ENCODE results near the gene MCU. TPM values are rescaled to one million over a fixed set of nuclear protein-coding genes. Genes with fewer than 3 reads are reported as not detected.

Gene MCU
- total RNA-seq, 1 donor from 2014 or later: 39.0 TPM

DNA sequence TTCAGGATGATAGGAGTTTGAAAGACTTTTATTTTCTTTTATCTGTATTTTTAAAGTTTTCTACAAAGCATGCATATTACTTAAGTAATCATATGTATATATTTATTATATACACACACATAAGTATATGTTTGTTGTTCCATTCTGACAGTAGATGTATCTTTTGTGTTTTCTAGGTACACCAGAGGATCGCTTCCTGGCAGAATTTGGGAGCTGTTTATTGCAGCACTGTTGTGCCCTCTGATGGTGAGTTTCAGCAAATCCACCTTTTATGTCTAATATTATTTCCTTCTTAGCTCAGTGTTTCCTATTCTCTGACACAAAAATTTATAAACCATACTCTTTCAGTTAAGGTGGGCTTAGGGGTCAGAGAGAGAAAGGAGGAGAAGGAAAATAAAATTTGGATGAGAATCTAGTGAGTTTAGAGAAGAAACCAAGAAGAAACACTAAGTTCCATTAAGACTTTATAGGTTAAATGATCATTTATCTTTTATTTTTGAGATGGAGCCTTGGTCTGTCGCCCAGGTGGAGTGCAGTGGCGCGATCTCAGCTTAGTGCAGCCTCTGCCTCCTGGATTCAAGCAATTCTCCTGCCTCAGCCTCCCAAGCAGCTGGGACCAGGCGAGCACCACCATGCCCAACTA, 142.4 kb downstream of the MCU start:
- peak; percentile 77 to 79 for DNase-seq (ENCODE audit: low read depth in 2 of 2)

- no peak for DNase-seq (ENCODE audit: low read depth in 2 of 2)
These were observed 148.4 kb downstream of the MCU start for GRCh38 chr10:72840319-72840718.

GRCh38 chr10:72841487-72841886, 149.5 kb downstream of the MCU start:
- DNase-seq (ENCODE audit: low read depth in 2 of 2): no peak

DNA sequence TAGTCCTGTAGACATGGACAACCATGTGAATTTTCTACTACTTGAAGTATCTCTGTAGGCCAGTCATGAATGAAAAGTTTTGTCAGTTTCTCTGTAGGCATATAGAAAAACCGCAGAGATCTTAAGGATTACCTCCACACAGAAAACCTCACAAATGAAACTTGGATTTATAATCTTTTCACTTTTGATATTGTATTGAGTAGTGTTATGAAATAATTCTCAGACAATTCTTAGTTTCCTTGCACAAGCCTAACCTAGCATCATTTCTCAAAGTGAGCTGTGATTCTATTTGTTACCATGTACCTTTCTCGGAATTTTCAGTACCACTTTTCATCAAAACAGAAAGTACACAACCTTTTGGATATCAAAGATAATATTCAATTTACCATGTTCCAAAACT, 150.2 kb downstream of the MCU start:
- DNase-seq (ENCODE audit: low read depth in 2 of 2): no peak

DNA sequence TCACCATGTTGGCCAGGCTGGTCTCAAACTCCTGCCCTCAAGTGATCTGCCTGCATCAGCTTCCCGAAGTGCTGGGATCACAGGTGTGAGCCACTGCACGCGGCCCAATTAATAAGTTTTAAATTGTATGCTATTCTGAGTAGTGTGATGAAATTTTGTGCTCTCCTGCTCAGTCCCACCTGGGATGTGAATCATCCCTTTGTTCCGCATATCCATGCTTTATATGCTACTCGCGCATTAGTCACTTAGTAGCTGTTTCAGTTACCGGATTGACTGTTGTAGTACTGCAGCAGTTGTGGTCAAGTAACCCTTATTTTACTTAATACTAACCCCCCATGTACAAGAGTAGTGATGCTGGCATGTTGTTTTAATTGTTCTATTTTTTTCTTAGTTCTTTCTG, 154.3 kb downstream of the MCU start:
- peak; percentile 45 to 74 for DNase-seq (ENCODE audit: low read depth in 2 of 2)

DNA sequence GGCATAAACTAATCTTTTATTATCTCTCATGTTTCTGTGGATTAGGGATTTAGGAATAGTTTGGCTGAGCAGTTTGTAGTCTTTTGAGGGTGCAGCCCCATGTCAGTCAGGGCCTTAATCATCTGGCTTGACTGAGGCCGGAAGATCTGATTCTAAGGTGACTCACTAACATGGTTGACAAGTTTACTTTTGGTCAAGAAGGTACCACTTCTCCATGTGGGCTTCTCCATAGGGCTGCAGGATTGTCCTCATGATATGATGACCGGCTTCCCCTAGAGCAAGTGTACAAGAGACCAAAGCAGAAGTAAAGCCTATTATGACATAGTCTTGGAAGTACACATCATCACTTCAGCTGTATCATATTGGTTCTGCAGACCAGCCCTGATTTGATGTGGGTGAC, 155.7 kb downstream of the MCU start:
- peak in 1 of 2 donors; percentile 5 for DNase-seq (ENCODE audit: low read depth in 2 of 2)

GRCh38 chr10:72850861-72851260, 158.9 kb downstream of the MCU start:
- DNase-seq (ENCODE audit: low read depth in 2 of 2): no peak

DNA sequence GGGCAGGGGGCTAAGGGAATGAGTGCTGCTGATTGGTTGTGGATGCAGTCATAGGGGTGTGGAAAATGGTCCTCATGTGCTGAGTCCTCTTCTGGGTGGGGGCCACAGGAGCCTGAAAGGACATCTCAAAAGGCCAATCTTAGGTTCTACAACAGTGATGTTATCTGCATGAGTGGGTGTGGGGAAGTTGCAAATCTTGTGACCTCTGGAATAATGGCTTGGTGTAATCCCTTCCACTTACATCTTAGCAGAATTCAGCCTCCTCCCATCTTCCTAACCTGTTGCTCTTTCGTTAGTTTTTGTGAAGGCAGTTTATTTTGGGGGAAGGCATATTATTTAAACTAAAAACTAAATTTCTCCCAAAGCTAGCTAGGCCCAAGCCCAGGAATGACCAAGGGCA, 159.6 kb downstream of the MCU start:
- no peak for DNase-seq (ENCODE audit: low read depth in 2 of 2)

DNA sequence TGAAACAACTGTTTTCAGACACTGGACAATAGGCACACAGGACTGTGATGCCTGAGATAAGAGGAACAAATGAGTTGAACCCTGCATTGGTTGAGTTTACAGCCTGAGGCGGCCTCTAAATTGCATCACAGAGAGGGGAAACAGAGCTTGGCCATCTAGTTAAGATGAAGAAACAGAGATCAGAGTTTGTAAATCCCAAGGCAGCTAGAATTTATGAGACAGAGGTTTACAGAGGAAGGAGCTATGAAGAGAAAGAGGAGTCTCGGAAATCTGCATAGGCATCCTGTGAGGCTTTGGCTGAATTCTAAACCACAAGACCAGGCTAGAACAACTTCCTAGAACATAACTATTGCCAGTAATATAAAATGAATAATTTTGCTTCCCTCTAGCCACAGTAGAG, 160.6 kb downstream of the MCU start:
- no peak for DNase-seq (ENCODE audit: low read depth in 2 of 2)

- DNase-seq (ENCODE audit: low read depth in 2 of 2): no peak
These were observed 163.2 kb downstream of the MCU start for GRCh38 chr10:72855129-72855528.

DNA sequence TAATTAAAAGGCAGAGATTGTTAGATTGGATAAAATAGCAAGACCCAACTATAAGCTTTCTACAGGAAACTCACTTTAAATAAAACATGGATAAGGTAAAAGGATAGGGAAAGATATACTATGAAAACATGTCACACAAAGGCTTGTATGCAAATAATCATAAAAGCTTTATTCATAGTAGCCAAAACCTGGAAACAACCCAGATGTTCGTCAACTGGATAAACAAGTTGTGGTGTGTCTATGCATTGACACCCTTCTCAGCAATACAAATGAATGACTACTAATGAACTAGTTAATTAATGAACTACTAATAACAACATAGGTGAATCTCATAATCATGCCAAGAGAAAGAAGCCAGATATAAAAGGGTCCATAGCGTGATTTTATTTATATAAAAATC, 163.8 kb downstream of the MCU start:
- DNase-seq (ENCODE audit: low read depth in 2 of 2): no peak

DNA sequence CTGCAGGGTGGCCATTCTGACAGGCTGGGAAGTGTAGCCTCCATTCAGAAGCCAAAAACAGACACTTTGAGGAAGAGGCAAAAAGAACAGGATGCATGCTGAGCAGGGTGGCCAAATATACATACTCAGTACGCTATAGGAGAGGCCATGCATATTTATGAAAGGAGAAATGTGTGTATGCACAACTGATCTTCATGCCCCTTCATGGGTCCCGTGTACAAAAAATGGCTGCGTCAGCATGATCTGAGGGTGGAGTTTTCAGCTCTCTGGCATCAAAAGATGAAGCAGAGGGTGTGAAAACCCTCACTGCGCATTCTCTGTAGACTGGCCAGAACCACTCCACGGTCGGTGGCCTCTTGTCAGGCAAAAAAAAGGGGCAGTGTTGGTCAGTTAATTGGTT, 166.1 kb downstream of the MCU start:
- no peak for DNase-seq (ENCODE audit: low read depth in 2 of 2)

DNA sequence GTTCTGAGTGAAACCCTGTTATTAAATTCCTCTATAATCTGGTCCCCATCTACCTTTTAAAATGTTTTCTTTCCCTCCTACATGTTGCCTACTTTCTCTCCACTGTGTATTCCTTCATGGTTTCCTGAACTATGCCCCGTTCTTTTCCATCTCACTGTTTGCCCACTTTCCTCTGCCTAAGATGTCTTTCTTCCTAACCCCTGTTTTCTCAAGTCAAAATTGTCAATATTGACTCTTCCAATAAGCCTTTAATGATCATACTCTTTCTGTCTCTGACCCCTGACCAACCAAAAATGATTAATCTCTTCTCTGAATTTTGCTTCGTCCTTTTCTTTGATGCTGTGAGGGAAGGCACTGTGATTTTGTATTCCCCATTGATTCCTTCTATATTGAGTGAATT, 171.0 kb downstream of the MCU start:
- DNase-seq (ENCODE audit: low read depth in 2 of 2): no peak

DNA sequence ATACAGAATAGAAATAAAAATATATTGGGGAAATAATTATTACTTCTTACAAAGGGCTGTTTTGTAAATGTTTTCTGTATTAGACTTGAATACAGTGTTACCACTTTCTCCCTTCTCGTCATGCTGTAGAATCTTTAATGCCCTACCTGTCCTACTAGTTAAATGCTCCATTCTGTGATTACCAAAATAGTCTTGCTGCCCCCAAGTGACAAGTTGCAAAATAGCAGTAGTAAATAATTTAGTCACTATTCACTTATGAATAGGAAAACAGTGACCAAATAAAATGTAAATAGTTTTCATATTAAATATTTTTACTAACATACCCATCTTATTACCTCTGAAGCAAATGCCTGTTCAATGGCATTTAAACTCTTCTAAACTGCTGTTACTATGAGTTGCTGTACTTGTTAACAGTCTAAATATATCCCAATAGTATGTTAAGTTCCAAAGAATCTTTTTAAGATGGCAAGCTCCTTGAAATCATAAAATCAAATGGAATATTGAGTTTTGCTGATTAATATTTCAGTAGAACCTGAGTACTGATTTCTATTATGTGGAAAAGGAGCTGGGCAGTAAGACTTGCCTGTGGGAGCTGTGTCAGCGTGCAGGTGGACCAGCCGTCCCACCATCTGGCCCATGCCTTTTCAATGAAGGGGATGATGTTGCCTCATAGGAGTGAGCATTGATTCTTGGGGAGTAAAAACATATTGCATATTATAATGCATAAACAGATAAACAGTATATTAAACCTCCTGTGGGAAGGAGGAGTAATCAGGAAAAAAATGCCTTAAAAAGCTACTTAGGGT, 183.5 kb downstream of the MCU start:
- peak; percentile 41 to 59 for DNase-seq (ENCODE audit: low read depth in 2 of 2)

- no peak for DNase-seq (ENCODE audit: low read depth in 2 of 2)
These were observed 187.3 kb downstream of the MCU start for GRCh38 chr10:72879245-72879644.

DNA sequence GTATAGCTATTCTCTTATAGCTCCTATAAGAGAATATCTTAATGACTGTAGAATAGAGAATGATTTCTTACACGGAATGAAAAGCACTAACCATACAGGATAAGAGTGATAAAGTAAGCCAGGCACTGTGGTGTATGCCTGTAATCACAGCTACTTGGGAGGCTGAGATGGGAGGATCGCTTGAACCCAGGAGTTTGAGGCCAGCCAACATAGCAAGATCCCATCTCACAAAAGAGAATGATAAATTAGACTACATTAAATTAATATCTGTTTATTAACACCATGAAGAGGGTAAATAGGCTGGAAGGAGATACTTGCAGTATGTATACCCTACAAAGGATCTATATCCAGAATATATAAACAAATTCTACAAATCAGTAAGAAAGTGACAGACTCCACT, 189.3 kb downstream of the MCU start:
- no peak for DNase-seq (ENCODE audit: low read depth in 2 of 2)

DNA sequence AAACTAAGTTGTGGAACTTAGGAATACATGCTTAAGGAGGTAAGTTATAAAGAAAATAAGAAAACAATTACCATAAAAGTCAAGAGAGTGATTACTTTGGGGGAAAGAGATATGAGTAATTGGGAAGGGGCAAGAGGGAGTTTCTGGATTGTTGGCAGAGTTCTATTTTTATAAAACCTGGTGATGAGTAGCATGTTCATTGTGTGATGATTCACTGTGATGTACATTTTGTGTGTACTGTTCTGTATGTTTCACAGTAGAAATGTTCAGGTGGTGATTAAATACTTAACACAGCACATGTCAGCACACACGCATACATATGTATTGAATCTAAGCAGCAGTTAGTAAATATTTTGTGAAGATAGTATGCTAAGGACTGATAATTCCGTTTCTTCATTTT, 191.9 kb downstream of the MCU start:
- no peak for DNase-seq (ENCODE audit: low read depth in 2 of 2)

GRCh38 chr10:72885953-72886352, 194.0 kb downstream of the MCU start:
- no peak for DNase-seq (ENCODE audit: low read depth in 2 of 2)

- peak in 1 of 2 donors; percentile 44 for DNase-seq (ENCODE audit: low read depth in 2 of 2)
These were observed 194.7 kb downstream of the MCU start for GRCh38 chr10:72886621-72887020.

- DNase-seq (ENCODE audit: low read depth in 2 of 2): peak; percentile 54 to 81
These were observed 195.1 kb downstream of the MCU start for GRCh38 chr10:72887043-72887442.

DNA sequence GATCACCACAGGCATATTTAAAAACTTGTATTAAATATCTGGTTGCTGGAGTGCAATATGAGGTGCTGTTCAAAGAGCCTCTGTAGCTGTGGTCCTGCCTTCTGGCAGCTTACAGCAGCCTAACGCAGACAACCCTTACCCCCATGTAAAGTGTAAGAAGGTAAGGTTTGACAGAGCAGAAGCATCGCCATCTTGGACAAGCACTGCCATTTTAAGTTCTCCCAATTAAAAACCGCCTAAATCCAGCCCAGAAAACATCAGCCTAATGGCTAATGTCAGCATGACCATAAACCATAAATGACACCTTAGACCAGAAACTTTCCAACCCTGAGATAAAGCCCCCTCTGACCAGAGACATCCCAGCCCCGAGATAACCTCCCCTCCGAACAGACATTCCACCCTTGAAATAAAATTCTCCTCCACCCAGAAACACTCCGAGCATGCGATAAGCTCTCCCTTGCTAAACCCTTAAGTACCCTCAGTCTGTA, 196.3 kb downstream of the MCU start:
- peak in 1 of 2 donors; percentile 7 for DNase-seq (ENCODE audit: low read depth in 2 of 2)

DNA sequence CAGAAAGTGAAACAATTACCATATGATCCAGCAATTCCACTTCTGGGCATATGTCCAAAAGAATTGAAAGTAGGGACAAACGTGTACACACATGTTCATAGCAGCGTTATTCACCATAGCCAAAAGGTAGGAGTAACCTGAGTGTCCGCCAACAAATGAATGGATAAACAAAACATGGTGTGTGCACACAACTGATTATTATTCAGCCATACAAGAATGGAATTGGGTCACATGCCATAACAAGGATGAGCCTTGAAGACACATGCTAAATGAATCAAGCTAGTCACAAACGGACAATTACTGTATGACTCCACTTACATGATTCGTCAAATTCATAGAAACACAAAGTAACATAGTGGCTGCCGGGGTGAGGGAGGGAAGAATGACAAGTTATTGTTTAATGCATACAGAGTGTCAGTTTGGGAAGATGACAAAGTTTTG, 197.5 kb downstream of the MCU start:
- peak; percentile 48 to 54 for DNase-seq (ENCODE audit: low read depth in 2 of 2)

DNA sequence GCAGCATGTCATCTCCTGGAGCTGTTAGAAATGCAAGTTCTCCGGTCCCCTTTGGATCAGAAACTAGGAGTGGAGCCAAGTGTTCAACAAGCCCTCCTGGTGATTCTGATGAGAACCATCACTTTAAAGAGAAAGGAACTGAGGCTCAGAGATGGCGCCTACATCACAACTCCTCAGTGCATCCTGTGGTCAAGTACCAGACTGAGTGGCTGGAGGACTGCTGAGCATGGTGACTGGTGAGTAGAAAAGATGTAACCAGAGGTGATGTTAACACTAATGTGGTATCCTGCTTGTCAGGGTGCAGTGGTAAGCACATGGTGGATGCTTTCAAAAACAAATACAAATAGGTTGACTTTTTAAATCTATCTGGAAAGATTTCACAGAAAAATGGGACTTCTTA, 198.1 kb downstream of the MCU start:
- no peak for DNase-seq (ENCODE audit: low read depth in 2 of 2)
